NCI-H146 treated with DMSO at 0.1 percent for 48 hours (cell line): ENCODE data around the gene ZMPSTE24.
A peak's percentile ranks its signal among the peaks of the same experiment; 100 is the strongest.

Source experiments
- DNase-seq: peaks from one replicate; lab custom pipeline; 2025; ENCODE audit not compliant: unreplicated experiment; lab: John Stamatoyannopoulos, UW

The ZMPSTE24 gene

GRCh38 chr1:40303051-40303771, 45.2 kb downstream of the ZMPSTE24 start:
- DNase-seq = no peak

DNA sequence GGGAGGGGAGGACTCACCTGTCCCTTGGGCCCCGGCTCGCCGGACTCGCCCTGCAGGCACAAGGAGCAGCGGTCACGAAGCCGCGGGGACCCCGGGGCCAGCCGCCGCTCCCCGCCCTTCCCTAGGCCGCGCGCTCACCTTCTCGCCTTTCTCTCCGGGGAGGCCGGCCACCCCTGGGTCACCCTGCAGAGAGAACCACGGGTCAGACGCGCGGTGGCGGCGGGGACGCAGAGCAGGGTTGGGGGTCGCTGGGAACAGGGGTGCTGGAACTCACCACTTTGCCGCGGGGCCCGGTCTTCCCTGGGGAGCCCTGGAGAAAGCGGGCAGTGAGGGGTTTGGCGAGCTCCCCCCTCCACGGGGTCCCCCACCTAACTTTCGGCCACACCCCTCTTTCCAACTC, 45.8 kb downstream of the ZMPSTE24 start:
- DNase-seq = no peak

- DNase-seq = no peak
Measured at GRCh38 chr1:40305451-40305850, 47.4 kb downstream of the ZMPSTE24 start.

GRCh38 chr1:40305871-40306270, 47.8 kb downstream of the ZMPSTE24 start:
- DNase-seq = no peak

DNA sequence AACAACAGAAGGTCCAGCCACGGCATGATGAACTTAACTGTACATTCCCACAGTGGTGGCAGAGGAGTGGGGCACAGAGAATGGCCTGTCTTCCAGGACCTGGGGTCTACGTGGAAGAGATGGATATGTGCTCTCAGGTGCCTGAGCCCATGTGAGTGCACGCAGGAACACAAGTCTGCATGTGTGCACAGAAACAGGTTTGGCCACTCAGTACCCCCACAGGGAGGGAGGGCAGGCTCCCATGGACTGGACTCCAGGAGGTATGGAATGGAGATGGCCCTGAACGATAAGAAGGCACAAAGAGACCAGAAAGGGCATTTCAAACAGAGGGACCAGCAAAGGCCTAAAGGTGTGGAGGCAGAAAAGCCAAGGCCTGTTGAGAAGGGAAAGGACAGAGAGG, 48.3 kb downstream of the ZMPSTE24 start:
- DNase-seq = no peak

DNA sequence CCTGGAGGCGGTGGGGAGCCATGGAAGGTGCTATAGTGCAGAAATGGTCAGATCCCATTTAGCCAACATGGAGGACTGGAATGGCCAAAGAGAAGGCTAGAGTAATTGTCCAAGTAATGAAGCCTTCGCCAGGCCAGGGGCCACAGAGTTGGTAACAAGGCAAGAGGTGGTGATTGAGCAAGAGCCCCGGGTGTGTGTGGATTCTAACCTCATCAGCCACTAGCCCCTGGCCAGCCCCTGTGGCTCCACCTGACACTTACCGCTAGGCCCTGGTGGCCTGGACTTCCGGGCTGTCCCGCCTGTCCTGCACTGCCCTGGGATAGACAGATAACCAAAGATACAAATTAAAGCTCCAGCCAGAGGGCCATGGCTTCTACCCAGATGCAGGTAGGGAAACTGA, 49.1 kb downstream of the ZMPSTE24 start:
- no peak for DNase-seq

- DNase-seq = no peak
Measured at GRCh38 chr1:40308036-40308727, 50.1 kb downstream of the ZMPSTE24 start.

GRCh38 chr1:40309374-40310128, 51.5 kb downstream of the ZMPSTE24 start:
- DNase-seq = no peak

GRCh38 chr1:40310129-40310461, 52.1 kb downstream of the ZMPSTE24 start:
- no peak for DNase-seq

DNA sequence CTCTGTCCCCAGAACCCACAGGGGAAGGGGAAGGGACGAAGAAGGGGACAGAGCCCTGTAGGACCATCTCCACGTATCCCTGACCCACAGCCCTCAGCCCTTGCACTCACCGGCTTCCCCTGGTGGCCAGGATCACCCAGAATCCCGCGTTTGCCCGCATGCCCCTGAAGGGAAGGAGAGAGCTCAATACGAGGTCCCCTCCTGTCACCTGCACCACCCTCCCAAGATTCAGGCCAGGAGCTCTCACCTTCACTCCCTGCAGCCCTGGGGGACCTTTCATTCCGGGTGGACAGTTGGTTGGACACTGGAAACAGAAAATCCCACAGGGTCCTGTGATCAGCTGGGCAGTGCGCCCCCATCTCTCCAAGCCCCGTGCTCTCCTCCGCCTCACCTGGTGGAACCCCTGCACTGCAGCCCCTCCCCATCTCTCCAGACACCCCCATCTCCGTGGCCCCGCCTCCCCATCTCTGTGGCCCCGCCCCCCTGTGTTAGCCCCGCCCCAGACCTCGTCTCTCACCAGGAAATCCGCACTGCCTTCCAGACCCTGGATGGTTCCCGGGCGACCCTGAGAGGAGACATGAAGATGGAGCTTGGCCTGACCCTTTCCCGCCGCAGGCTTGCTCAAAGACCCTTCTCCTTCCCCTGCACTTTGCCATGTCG, 53.1 kb downstream of the ZMPSTE24 start:
- DNase-seq = no peak

DNA sequence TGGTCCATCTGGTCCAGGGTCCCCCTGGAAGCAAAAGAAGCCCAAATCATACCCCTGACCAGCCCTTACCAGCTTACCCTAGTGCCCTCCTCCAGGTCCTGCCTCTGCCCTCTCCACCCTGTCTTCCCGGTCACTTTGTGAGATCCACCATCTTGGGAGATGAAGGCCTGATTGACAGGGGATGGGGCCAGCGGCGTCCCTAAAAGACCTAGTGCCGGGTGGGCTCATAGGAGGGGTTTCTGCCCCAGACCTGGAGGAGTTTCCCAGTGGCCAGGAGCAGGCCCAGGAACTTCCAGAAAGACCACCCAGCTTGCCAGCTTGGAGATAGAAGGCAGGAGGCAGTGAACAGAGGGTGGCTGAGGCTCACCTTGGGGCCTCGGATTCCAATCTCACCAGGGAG, 53.7 kb downstream of the ZMPSTE24 start:
- DNase-seq = no peak

DNA sequence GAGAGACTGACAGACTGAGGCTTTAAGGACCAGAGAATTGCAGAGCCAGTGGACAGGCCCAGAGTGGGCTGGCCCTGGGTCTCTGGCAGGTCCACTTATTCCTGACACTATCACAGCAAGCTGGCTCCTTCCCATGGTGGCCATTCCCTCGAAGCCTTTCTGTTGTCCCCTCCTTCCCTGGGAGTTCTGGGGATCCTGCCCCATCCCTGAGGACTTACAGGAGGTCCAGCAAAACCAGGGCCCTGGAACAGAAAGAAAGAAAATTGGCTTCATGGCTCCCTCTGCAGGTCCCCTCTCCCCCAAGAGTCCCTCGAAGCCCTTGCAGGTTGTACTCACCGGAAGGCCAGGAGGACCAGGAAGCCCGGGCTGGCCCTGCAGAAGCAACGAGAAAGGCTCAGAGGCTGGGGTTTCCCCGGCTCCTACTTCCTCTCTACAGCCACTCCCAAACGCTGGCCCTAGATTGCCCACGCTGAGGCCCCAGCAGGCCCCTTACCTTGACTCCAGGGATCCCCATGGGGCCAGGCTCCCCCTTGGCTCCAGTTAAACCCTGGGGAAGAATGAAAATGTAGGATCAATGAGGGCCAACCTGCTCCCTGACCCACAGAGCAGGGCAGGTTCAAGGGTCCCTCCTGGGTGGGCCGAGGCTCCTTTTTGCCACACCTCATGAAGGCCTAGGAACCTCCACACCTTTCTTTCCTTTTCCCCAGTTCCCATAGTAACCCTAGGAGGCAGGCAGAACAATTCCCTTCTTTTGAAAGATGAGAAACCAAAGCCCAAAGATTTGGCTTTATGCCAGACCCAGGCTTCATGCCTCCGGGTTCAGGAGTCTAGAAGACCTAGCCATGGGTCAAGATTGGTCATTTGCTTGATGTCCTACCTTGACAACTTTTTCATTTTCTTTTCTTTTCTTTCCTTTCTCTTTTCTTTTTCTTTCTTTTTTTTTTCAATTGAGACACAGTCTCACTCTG, 54.5 kb downstream of the ZMPSTE24 start:
- no peak for DNase-seq

DNA sequence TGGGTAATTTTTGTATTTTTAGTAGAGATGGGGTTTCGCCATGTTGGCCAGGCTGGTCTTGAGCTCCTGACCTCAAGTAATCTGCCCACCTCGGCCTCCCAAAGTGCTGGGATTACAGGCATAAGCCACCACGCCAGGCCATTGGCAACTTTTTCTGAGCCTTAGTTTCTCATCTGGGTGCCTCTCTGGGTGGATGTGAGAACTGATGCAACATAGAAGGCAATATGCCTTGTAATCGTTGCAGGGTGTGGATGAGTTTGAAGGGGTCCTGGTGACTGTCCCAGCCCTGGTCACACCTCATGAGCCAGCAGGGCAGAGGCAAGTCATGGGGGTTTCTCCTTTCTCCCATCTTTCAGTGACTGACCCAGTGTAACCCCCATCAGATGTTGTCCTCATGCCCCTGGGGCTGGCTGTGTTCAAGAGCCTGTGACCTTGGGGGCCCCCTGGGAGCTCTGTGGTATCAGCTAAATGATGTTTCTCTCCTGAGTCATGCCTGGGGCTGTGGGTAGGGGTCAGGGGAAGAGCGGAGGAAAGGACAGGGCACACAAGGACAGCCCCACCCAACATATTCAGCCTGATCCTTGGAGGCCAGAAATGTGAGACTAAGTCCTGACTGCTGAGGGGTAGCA, 55.4 kb downstream of the ZMPSTE24 start:
- DNase-seq = no peak

DNA sequence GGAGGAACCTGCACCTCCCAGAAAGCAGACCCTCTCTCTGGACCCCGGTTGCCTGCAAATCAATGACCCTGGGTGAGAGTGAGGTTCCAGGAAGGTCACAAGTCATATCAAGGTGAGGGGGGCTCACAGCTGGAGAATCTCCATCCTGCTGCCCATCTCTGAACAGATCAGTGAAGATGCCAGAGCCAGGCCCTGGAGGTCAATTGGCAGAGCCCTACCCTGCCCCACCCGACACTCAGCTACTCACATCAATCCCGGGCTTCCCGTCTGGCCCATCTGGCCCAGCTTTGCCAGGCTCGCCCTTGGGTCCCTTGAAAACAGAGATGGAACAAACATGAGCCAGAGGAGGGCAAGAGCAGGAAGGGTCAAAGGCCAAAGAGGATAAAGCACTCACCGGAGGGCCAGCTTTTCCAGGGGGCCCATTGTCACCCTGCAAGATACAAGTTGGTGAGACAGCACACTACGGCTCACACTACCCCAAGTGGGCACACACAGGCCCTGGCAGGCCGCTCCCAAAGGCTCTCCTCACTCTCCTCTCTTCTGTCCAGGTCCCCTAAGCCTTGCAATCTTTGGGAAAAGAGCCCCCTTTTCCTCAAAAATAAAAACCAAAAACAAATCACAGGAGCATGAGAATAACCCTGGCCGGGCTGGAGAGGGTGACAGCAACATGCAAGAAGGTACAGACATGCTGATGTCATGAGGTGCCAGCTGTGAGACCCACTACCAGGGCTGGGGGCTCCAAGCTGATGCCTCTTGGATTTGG, 56.1 kb downstream of the ZMPSTE24 start:
- DNase-seq = no peak

- no peak for DNase-seq
Measured at GRCh38 chr1:40314721-40315238, 56.7 kb downstream of the ZMPSTE24 start.

DNA sequence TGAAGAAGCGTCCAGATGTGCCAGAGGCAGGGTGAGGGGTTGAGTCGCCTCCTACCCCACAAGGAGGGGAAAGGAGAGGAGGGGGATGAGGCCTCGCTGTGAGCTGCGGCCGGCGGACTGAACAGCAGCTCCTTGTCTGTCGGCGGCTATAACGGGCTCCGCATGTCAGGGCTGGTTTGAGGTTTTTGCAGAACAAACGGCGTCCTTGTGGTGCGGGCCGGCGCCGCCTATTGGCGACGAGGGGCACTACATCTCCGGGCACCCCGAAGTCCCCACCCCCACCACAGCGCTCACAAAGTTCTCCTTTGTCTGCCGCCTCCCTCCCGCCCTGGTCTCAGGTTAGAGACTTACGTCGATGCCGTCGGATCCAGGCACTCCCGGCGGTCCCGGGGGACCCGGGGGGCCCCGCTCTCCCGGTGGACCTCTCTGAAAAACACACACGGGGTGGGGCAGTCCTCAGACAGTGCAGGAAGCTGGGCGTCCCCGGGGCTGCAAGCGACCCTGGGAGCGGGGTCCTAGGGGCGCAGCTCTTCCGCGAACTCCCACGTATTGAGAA, 57.3 kb downstream of the ZMPSTE24 start:
- peak; percentile 13 for DNase-seq

GRCh38 chr1:40315795-40316594, 58.0 kb downstream of the ZMPSTE24 start:
- DNase-seq = no peak
